Activated CD8-positive, alpha-beta memory T cell treated with anti-CD3 and anti-CD28 coated beads, Interleukin-2, amount 10 ng/mL, durations not matched to agents 7 days and 5 days (primary cell): ENCODE data around the gene NUF2. TPM values are rescaled to one million over a fixed set of nuclear protein-coding genes. Genes with fewer than 3 reads are reported as not detected.

Source experiments
- ATAC-seq: fragments of 150-1000 bp; cut with Tn5 transposase; one replicate; pipeline ENCODE4 v1.10.0; 2021; ENCODE audit warnings: moderate library complexity
- CTCF ChIA-PET: fragments of 350-600 bp; sonication (Branson Sonifier 250); formaldehyde crosslinking; loops from one replicate; lab custom pipeline; 2021; ENCODE audit warnings: antibody characterized with exemption; lab: Charles Lee
- DNase-seq: peaks from one replicate; pipeline ENCODE4 v3.0.0-alpha.2; 2020
- H3K27ac Mint-ChIP-seq: one replicate; pipeline ENCODE4 v1.8.0; 2021; ENCODE audit warnings: mild to moderate bottlenecking, mixed read lengths
- H3K27me3 Mint-ChIP-seq: one replicate; pipeline ENCODE4 v1.8.0; 2021; ENCODE audit warnings: mixed read lengths
- H3K36me3 Mint-ChIP-seq: one replicate; pipeline ENCODE4 v1.8.0; 2021; ENCODE audit warnings: mild to moderate bottlenecking, mixed read lengths
- H3K4me1 Mint-ChIP-seq: one replicate; pipeline ENCODE4 v1.8.0; 2021; ENCODE audit warnings: mixed read lengths
- H3K4me3 Mint-ChIP-seq: one replicate; pipeline ENCODE4 v1.8.0; 2021; ENCODE audit warnings: mild to moderate bottlenecking, moderate library complexity, mixed read lengths
- H3K9me3 Mint-ChIP-seq: one replicate; pipeline ENCODE4 v1.8.0; 2022; ENCODE audit warnings: low read depth, mixed read lengths
- total RNA-seq, 2 experiments: library from RNA; stranded (reverse); gene quantifications; one replicate each; pipeline ENCODE4 v1.2.3, GENCODE V29; 2021

NUF2 gene
- total RNA-seq, 2 experiments from 2014 or later: 64.9 to 82.9 TPM

- Mint-ChIP-seq H3K4me1 (no peaks in the 10 kb centered on the region), H3K4me3 (no peak overlapping the region), H3K27ac (no peak overlapping the region), H3K36me3 (no peaks in the 10 kb centered on the region), H3K27me3 (peaks cover 9% of the 10 kb centered on the region), H3K9me3 (no peaks in the 10 kb centered on the region)
- DNase-seq (no peak), ATAC-seq (no peak)
- CTCF ChIA-PET: no interaction called here
Measured at GRCh38 chr1:163397451-163398200, 75.9 kb downstream of the NUF2 start.

GRCh38 chr1:163399001-163399400 is 77.2 kb downstream of the NUF2 start:
- Mint-ChIP-seq H3K27me3 (peaks cover 9% of the 10 kb centered on the region), H3K36me3 (no peaks in the 10 kb centered on the region), H3K4me1 (no peaks in the 10 kb centered on the region), H3K4me3 (no peak overlapping the region), H3K27ac (no peak overlapping the region), H3K9me3 (no peaks in the 10 kb centered on the region)
- no peak for DNase-seq
- CTCF ChIA-PET: no interaction called here
- no peak for ATAC-seq

GRCh38 chr1:163399976-163400601 is 78.3 kb downstream of the NUF2 start:
- Mint-ChIP-seq H3K36me3 (no peaks in the 10 kb centered on the region), H3K4me1 (no peaks in the 10 kb centered on the region), H3K27ac (no peak overlapping the region), H3K4me3 (no peak overlapping the region), H3K27me3 (peaks cover 9% of the 10 kb centered on the region), H3K9me3 (no peaks in the 10 kb centered on the region)
- CTCF ChIA-PET: no interaction called here
- DNase-seq (no peak), ATAC-seq (no peak)

- Mint-ChIP-seq H3K27ac (no peak overlapping the region), H3K27me3 (peaks cover 9% of the 10 kb centered on the region), H3K36me3 (no peaks in the 10 kb centered on the region), H3K4me1 (no peaks in the 10 kb centered on the region), H3K9me3 (no peaks in the 10 kb centered on the region), H3K4me3 (no peak overlapping the region)
- CTCF ChIA-PET: no interaction called here
- DNase-seq (no peak), ATAC-seq (no peak)
Measured at GRCh38 chr1:163401211-163401610, 79.5 kb downstream of the NUF2 start.

Other genes starting within 250 kb of the NUF2 start
- gene RGS5, start 119.0 kb upstream of the NUF2 start, total RNA-seq: 1 to 10 TPM; 3.1 to 3.7 TPM